HL-60 (cell line): ENCODE results near the gene NCKAP5L.
"Not testable (repeated sequence)": the region's sequence is repeated elsewhere in the genome, so short reads cannot be mapped to it uniquely, and the experiment has no call there.

Experiments used
- DNase-seq, 2 experiments: peaks; one replicate each; pipeline ENCODE4 v3.0.0-alpha.2; 2010 to 2020; ENCODE audit warnings: low read depth in 1 of 2, low spot score in 1 of 2
- H3K27ac ChIP-seq: fragments of 250-450 bp; sonication (Bioruptor Pico); replicated peaks from 2 replicates; pipeline ENCODE4 v1.5.1; 2020; ENCODE audit warnings: mild to moderate bottlenecking, moderate library complexity
- H3K27me3 ChIP-seq: fragments of 250-450 bp; sonication (Bioruptor Pico); 2 replicates; pipeline ENCODE4 v1.5.1; 2021; ENCODE audit warnings: mild to moderate bottlenecking, moderate library complexity; ENCODE audit not compliant: insufficient read depth, poor library complexity, severe bottlenecking
- H3K4me3 ChIP-seq: replicated peaks from 2 replicates; pipeline ENCODE4 v1.5.1; 2011; ENCODE audit warnings: mild to moderate bottlenecking, control low read depth, low read length; ENCODE audit not compliant: insufficient read depth
- GABPA ChIP-seq: IDR thresholded peaks from 2 replicates; pipeline ENCODE4 v1.6.1; 2012; ENCODE audit warnings: low read depth
- POLR2AphosphoS5 ChIP-seq: IDR thresholded peaks from 2 replicates; pipeline ENCODE4 v1.6.1; 2012; ENCODE audit warnings: low read depth
- SPI1 ChIP-seq: IDR thresholded peaks from 2 replicates; pipeline ENCODE4 v1.6.1; 2012; ENCODE audit warnings: low read depth, mild to moderate bottlenecking, borderline replicate concordance
- TF ChIP-seq, protein P1 (sequence below): IDR thresholded peaks from 2 replicates; pipeline ENCODE4 v1.6.1; 2012; ENCODE audit warnings: low read depth; ENCODE audit not compliant: insufficient replicate concordance
- TF ChIP-seq, protein P2 (sequence below): IDR thresholded peaks from one replicate; pipeline ENCODE4 v1.5.1; 2011; ENCODE audit warnings: low read length, control low read depth, inconsistent platforms; ENCODE audit not compliant: insufficient read depth

Gene NCKAP5L

DNA sequence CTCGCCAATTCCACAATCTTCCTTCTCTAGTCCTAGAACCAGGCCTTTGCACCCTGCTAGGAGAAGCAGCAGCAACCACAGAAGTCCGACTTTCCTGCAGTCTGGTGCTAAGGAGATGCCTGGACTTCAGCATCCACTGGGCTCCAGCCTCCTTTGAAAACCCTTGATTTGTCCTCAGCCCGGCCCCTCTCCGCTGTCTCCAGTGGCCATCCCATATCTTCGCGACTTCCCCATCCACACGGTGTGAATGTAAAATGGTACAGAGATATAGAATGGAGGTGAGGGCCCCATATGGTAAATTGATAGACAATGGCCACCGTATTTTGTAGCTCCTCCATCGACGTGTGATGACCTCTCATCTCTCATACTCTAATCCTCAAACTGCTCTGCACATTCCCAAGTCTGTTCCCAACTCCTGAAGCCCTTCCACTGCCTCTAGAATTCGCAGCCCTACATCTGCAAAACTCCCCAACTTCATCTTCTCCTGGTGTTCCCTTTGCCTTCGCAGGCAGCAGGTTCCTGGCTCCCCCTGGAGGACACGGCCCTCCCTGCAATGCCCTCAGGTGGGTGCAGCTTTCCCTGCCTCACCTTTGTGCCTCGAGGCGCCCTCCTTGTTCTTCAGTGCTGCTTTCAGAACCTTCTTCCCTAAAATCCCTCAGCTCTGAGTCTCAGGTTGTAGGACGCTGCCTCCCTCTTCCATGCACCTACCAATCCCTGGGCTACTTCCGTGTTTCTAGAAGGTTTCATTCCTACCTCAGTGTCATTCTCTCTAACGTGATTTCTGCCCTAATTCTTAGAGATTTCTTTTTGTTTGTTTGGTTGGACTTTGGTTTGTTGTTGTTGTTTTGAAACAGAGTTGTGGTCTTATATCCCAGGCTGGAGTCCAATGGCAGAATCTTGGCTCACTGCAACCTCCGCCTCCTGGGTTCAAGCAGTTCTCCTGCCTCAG lies 50.1 kb downstream of the NCKAP5L start:
- peak in 1 of 2 experiments; percentile 40 for DNase-seq
- TF ChIP-seq POLR2AphosphoS5 = no peak
- TF ChIP-seq GABPA = no peak
- TF ChIP-seq, protein P1, sequence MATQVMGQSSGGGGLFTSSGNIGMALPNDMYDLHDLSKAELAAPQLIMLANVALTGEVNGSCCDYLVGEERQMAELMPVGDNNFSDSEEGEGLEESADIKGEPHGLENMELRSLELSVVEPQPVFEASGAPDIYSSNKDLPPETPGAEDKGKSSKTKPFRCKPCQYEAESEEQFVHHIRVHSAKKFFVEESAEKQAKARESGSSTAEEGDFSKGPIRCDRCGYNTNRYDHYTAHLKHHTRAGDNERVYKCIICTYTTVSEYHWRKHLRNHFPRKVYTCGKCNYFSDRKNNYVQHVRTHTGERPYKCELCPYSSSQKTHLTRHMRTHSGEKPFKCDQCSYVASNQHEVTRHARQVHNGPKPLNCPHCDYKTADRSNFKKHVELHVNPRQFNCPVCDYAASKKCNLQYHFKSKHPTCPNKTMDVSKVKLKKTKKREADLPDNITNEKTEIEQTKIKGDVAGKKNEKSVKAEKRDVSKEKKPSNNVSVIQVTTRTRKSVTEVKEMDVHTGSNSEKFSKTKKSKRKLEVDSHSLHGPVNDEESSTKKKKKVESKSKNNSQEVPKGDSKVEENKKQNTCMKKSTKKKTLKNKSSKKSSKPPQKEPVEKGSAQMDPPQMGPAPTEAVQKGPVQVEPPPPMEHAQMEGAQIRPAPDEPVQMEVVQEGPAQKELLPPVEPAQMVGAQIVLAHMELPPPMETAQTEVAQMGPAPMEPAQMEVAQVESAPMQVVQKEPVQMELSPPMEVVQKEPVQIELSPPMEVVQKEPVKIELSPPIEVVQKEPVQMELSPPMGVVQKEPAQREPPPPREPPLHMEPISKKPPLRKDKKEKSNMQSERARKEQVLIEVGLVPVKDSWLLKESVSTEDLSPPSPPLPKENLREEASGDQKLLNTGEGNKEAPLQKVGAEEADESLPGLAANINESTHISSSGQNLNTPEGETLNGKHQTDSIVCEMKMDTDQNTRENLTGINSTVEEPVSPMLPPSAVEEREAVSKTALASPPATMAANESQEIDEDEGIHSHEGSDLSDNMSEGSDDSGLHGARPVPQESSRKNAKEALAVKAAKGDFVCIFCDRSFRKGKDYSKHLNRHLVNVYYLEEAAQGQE = no peak
- TF ChIP-seq, protein P2, sequence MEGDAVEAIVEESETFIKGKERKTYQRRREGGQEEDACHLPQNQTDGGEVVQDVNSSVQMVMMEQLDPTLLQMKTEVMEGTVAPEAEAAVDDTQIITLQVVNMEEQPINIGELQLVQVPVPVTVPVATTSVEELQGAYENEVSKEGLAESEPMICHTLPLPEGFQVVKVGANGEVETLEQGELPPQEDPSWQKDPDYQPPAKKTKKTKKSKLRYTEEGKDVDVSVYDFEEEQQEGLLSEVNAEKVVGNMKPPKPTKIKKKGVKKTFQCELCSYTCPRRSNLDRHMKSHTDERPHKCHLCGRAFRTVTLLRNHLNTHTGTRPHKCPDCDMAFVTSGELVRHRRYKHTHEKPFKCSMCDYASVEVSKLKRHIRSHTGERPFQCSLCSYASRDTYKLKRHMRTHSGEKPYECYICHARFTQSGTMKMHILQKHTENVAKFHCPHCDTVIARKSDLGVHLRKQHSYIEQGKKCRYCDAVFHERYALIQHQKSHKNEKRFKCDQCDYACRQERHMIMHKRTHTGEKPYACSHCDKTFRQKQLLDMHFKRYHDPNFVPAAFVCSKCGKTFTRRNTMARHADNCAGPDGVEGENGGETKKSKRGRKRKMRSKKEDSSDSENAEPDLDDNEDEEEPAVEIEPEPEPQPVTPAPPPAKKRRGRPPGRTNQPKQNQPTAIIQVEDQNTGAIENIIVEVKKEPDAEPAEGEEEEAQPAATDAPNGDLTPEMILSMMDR = peak; percentile 79
- TF ChIP-seq SPI1 = no peak
- Histone ChIP-seq H3K27ac (no peak overlapping the region), H3K27me3 (no peaks in the 10 kb centered on the region), H3K4me3 (no peak overlapping the region)

DNA sequence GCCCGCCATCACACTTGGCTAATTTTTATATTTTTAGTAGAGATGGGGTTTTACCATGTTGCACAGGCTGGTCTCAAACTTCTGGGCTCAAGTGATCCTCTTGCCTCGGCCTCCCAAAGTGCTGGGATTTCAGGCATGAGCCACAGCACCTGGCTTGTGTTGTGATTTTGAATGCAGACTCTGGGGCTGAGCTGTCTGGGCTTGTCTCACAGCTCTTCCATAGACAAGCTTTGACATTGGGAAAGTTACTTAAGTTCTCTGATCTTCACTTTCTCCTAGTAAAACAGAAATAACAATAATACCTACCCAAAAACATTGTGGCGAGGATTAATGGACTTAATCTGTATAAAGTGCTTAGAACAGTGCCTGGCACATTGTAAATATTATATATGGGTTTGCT lies 50.9 kb downstream of the NCKAP5L start:
- Histone ChIP-seq H3K27ac (no peak overlapping the region), H3K27me3 (no peaks in the 10 kb centered on the region), H3K4me3 (no peak overlapping the region)
- no peak for TF ChIP-seq POLR2AphosphoS5
- TF ChIP-seq SPI1 = no peak
- TF ChIP-seq, protein P2 = no peak
- TF ChIP-seq, protein P1 = no peak
- no peak for TF ChIP-seq GABPA
- no peak for DNase-seq

DNA sequence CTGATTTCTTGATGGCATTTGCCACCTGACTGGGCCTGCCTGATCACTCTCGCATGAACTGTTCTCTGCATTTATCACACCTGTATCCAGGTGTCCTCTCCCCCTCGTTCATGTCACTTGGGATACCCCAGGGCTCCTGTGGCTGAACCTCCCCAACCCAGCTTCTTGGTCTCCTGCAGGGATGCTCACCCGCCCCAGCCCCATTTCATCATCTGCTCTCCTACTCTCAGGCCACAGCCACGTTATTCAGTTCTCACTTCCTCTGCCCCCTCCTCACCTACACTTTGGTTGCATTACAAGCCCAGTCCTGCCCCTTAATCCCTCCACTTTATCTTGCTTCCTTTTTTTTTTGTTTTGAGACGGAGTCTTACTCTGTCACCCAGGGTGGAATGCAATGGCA lies 51.4 kb downstream of the NCKAP5L start:
- H3K27ac ChIP-seq = no peak overlapping the region
- no peak overlapping the region for H3K4me3 ChIP-seq
- no peaks in the 10 kb centered on the region for H3K27me3 ChIP-seq
- peak in 1 of 2 experiments; percentile 49 for DNase-seq
- TF ChIP-seq GABPA (no peak), SPI1 (peak; percentile 54; the same call in 1 of the 2 replicates)

DNA sequence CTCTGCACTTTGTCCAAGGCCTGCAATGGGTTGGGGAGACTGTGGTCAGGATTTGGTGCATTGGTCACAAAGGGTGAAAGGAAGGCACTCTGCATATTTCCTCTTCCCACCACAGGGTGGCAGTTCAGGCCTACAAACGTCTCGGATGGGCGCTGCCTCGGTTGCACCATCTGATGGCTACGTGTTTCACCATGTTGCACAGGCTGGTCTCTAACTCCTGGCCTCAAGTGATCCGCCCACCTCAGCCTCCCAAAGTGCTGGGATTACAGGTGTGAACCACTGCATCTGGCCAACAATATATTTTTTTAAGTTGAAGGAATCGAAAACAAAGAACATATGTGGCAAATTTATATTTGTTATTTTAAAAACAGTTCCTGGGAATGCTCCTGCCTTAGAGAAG lies 51.8 kb downstream of the NCKAP5L start:
- H3K27me3 ChIP-seq = no peaks in the 10 kb centered on the region
- H3K27ac ChIP-seq = no peak overlapping the region
- peak; percentile 40 to 81 for DNase-seq
- no peak overlapping the region for H3K4me3 ChIP-seq
- TF ChIP-seq SPI1 = no peak
- TF ChIP-seq, protein P2 = peak; percentile 83

DNA sequence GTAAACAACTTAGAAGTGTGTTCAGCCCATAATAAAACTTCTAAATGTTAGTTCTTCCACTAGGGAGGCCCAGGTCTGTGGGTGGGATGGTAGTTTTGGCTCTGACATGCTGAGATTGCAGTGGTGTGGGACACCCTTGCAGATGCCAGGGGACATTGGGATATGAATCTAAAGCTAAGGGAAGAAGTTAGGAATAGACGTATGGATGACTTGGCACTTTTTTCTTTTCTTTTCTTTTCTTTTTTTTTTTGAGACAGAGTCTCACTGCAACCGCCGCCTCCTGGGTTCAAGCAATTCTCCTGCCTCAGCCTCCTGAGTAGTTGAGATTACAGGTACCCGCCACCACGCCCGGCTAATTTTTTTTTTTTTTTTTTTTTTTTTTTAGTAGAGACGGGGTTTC lies 55.1 kb downstream of the NCKAP5L start:
- not testable (repeated sequence) for DNase-seq, H3K4me3 ChIP-seq, H3K27ac ChIP-seq, H3K27me3 ChIP-seq
